HG03342 (cell line): ENCODE data around the gene PNLIPRP2.

Source experiments
- ATAC-seq: cut with Tn5 transposase; IDR thresholded peaks from one replicate; pipeline ENCODE4 v1.9.1; 2021; ENCODE audit warnings: mild to moderate bottlenecking, moderate library complexity; ENCODE audit not compliant: unreplicated experiment

Gene PNLIPRP2

DNA sequence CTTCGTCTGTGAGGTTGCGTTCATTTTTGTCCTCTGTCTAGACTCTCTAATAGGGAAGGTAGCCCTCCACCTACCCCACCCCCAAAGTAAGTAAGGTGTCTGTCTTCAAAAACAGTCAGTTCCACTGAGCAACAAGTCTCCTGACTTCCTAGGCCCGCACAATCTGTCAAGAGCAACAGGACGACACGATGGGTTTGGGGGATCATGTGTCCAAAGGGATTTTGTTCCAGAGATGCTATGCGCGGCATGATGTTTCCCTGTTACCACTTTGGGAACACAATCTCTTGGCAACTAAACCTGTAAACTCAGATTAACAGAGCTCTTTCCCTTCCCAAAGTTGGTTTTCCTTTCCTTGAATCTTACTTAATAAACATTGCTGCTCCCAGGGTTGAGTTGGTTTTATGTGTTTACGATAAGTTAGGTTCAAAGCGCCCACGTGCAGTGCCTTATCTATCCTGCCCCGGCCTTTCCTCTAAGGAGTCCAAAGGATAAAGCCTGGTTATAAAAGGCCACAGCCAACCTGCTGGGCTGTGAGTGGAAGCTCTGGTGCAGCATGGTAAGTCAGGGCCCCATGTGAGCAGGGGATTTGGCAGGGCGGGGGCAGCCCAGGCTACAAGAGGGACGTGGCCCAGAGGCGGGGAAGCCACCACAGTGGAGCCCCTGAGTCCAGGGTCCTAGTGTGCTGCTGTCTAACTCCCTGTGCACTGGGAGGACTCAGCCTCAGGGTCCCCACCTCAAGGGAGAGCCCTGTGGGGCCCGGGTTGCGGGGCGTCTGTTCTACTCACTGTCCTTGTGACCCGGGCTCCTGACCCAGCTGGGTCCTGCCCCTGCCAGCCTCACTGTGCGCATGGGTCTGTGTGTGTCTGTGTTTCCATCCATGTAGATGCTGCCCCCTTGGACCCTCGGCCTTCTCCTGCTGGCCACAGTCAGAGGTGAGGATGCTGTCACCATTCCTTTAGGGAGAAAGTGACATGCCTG is at the start of gene PNLIPRP2:
Gene PNLIPRP2, plus strand, starts transcription at position 531 of the 978 bp plus-strand sequence.
- no peak for ATAC-seq

DNA sequence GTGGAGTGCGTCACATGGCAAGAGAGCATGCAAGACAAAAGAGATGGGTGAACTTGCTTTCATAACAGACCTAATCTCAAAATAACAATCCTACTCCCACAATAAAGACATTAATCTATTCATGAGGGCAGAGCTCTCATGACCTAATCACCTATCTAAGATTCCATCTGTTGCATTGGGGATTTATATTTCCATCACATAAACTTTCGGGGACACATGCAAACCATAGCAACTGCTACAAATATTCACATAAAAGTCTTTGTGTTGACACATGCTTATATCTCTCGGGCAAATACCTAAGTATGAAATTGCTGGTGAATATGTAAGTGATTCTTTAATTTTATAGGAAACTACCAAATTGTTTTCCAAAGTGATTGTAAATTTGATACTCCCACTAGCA is 46.0 kb upstream of the PNLIPRP2 start:
- ATAC-seq: no peak

DNA sequence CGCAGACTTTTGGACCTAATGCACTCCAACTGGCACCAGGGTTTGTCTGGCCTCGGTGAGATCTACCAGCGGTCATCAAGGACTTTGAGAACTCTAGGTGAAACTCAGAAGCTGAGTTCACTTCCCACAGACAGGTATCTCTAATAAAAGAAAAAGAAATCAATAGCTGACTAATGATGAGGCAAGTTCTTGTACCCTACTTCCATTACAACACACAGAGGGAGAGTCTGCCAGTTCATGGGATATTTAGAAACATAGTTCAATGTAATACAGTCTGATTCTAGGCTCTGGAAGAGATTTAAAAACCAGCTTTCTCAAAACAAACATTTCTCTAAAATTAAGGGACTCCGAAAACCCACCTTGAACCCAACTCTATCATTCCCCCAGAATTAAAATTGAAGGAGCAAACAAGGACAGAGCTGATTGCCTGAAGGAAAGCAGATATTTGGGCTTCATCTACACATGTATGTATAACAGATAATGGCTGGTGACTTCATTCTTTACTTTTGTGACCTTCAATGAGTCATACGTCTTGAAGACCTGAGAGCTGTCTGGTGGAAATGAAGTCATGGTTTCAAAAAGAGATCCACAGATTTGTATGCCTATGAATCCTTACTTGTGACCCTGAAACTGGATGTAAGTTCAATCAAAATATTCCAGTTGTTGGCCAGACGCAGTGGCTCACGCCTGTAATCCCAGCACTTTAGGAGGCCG is 32.7 kb upstream of the PNLIPRP2 start:
- ATAC-seq: no peak

DNA sequence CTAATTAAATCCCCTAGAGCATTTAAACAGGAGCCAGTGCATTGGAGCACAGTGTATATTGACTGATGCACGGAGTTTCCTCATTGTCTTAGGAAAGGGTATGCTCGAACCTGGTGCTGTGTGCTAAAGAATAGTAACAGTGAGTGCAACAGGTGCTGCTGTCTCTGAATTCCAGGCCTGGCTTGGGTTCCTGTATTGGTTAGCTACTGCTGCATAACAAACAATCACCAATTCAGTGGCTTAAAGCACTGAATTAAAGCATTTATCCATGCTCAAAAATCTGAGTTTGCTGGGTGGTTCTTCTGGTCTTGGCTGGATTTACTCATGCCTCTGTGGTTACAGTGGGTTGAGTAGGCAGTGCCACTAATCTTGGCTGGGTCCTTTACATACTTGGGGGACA is 31.8 kb upstream of the PNLIPRP2 start:
- ATAC-seq: no peak

DNA sequence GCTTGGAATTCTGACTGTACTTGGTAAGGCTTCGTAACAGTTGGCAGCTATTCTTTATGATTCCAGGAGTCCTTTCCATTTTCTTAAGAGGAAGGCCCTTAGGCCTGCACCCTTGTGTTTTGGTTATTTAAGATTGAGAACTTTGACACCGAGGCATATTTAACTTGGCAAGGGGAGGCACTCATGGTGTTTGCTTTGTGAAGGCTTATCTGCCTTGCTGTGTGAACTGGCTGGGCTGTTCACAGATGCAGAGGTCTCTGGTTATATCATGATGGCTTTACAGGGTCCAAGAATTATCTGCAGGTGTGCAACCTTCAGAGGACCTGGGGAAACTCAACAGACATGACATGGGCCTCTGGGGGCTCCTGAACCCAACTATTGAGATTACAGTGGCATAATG is 30.8 kb upstream of the PNLIPRP2 start:
- ATAC-seq: no peak

DNA sequence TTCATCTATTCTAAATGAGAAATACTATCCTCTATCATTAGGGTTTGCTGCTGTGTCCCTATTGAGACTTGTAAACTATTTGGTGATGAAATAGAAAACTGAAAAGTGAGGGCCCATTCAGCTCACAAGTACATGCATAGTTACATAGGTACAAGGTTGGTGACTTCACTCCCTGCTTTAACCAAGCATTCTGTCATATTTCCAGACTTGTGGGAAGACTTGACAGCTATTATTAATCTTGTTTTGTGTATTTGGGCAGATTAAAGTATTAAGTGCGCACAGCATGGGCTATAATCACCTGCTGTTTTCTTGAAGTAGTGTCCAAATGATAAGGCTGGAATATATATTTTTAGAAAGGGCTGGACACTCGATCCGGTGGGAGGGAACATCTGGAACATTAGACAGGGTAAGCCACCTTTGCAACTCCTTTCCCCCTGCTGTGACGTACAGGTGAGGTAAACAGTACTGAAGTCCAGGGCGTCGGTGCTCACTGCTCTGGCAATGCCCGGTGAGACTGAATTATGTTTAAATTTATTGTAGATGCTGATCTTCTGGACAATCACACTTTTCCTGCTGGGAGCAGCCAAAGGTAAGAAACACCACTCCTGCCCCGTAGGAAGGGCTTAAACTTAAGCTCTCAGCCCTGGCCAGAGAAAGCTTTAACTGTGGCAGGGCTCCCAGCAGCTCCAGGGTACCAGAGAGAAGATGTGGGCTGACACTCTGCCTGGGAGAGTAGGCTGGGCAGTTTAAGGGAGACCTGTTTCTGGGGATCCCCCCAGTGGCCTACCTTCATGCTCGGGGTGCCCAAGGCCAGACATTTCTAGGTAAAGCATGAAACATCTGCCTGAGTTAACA is 29.9 kb upstream of the PNLIPRP2 start, which contains the start of gene PNLIPRP1:
Gene PNLIPRP1, plus strand, starts transcription at position 370 of the 855 bp plus-strand sequence. Its CDS starts 171 bp downstream, at position 541.
- ATAC-seq: no peak

DNA sequence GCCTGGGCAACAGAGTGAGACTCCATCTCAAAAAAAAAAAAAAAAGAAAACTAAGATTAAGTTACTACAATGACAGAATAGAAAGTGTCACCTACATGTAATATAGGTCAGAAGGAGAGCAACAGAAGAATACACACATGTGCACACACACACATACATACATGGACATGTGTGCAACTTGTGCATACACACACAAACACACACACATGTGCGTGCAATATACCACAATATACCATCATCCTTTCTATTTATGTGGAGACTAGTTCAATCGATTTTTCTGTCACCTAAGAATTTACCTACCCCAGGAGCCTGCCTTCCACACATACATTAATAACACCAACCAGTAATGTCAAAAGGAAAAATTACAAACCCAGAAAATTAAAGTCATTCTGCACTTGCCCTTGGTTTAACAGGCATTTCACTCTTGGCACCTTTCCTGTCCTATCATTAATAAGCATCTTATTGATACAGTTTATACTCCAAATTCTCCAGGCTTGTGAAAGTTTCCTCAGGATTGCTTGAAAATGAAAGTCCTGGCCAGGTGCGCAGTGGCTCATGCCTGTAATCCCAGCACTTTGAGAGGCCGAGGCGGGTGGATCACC is 27.5 kb upstream of the PNLIPRP2 start:
- no peak for ATAC-seq

DNA sequence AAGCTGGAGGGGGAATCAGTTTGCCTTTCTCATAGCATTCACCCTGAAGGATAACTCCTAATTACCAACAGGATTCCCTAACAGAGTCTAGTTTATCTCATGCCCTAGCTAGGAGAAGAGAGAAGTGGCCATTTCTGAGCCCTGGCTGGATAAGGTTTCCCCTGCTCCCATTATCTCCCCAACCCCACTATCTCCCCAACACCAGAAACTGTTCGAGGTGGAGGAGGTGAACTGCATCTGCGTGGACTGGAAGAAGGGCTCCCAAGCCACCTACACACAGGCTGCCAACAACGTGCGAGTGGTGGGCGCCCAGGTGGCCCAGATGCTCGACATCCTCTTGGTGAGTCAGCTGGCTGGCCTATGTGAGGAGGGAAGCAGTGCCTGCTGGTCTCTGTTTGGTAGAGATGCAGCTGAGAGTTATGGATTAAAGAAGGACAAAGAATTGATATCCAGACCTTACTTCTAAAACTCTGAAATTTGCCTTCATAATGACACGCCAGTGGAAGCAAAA is 26.2 kb upstream of the PNLIPRP2 start:
- ATAC-seq: no peak

DNA sequence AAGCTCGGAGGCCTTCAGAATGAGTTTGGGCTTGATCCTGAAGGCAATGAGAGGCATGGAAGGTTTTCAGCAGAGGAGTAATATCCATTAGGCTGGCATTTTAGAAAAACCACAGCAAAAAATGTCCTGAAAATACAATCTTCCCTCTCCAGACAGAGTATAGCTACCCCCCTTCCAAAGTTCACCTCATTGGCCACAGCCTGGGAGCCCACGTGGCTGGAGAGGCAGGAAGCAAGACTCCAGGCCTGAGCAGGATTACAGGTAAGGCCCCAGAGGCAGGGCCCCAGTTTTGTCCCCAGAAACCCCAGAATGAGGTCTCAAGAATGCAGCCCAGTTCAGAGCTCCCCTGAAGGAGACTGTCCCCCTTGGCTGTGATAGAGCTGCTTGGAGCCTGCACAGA is 24.7 kb upstream of the PNLIPRP2 start:
- no peak for ATAC-seq

DNA sequence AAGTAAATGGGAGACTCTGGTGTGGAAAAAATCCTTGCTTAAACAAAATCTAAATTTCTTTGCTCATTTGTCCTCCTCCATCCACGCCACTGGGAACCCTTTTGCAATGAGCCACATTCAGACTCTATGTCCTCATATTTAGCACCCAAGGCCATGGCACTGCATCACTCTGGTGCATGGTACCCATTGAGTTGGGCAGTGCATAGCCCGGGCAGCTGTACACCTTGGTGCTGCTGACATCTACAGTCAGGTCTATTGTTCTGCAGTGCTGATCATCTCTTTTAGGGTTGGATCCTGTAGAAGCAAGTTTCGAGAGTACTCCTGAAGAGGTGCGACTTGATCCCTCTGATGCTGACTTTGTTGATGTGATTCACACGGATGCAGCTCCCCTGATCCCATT is 23.2 kb upstream of the PNLIPRP2 start:
- ATAC-seq: no peak

DNA sequence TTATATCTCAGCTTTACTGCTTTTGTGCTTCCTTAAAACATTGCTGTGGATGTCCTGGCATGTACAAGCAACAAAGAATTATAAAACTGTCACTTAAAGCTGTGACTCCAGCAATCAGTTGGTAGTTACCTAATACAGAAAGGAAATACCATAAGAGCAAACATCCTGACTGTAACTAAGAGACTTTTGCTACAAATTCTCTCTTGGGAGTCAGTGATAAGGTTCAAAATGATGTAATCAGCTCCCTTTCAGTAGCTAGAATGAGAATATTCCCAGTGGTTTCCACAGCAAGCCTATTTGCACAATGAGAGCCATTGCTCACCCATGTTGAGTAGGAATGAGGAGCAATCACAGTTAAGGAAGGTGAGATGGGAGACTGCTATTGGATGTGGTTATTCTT is 22.4 kb upstream of the PNLIPRP2 start:
- ATAC-seq: no peak

DNA sequence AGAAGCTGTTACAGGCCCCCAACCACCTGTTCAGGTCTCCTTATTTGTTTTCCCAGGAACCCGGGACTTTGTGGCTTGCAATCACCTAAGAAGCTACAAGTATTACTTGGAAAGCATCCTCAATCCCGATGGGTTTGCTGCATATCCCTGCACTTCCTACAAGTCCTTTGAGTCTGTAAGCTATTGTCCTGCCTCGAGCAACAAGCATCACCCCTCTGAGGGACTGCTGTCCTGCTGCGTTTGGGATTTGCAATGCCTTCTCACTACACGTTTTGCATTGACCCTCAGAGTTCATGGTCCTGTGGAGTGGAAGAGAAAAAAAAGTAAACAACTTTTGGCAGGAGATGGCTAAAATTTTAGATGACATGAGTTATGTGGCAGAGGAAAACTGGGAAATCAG is 20.8 kb upstream of the PNLIPRP2 start:
- no peak for ATAC-seq

DNA sequence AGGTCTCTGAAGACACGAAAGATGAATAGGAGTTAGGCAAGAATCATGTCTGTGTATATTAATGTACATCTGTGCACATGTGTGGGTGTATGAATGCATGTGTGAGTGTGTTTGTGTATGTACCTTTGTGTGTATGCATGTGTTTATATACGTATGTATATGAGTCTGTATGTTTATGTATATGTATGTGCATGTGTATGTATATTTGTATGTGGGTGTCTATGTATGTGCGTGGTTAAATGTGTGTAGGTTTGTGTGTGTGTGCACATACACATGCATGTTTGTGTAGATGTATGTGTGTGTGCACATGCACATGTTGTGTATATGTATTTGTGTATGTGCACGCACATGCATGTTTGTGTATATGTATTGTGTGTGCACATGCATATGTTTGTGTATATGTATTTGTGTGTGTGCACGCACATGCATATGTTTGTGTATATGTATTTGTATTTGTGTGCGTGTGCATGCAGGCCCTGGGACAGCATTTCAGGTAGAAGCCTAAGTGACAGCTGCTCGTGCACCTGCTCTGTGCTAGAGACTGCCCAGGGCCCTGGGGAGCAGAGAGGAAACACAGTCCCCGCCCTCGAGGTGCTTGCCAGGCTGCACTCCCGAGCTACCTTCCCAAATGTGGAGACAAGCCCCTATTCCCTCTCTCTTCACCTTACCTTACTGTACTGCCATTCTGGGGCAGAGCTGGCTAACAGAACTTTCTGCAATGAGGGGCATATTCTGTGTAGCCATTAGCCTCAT is 17.9 kb upstream of the PNLIPRP2 start:
- no peak for ATAC-seq

DNA sequence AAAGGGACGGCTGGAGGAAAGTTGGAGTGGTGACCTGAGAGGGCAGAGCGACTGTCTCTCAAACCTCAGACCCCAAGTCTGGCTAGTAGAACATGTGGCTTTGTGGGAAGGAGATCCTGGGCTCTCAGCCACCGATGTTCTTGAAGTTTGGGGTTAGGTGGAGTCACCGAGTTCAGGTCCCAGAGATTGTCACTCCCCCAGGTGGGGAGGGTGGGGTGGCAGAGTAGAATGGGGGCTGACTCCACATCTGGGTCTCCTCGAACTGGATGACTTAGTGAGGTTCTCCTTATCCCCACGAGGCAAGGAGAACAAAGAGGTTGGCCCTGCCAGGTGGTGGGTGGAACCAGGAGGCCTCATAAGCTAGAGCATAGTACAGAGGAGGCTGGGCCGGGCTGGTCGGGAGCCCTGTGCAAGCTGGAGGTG is 14.7 kb upstream of the PNLIPRP2 start:
- ATAC-seq: no peak

DNA sequence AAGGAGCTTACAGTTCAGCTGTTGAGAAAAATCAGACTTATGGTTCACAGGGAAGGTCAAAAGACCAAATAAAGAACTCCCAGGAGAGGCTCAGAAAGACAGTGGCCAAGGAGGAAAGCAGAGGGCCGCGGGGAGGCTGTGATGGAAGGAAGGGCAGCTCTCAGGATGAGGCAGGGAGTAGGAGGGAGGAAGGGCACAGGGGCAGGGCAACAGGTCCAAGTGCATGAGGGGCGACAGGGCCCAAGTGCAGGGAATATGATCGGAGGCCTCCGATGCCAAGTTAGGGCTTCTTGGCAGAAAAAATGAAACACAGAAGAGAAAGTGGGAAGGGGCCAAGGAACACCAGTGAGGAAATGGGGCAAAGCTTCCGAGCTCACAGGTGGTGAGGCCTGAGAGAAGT is 13.4 kb upstream of the PNLIPRP2 start:
- no peak for ATAC-seq

DNA sequence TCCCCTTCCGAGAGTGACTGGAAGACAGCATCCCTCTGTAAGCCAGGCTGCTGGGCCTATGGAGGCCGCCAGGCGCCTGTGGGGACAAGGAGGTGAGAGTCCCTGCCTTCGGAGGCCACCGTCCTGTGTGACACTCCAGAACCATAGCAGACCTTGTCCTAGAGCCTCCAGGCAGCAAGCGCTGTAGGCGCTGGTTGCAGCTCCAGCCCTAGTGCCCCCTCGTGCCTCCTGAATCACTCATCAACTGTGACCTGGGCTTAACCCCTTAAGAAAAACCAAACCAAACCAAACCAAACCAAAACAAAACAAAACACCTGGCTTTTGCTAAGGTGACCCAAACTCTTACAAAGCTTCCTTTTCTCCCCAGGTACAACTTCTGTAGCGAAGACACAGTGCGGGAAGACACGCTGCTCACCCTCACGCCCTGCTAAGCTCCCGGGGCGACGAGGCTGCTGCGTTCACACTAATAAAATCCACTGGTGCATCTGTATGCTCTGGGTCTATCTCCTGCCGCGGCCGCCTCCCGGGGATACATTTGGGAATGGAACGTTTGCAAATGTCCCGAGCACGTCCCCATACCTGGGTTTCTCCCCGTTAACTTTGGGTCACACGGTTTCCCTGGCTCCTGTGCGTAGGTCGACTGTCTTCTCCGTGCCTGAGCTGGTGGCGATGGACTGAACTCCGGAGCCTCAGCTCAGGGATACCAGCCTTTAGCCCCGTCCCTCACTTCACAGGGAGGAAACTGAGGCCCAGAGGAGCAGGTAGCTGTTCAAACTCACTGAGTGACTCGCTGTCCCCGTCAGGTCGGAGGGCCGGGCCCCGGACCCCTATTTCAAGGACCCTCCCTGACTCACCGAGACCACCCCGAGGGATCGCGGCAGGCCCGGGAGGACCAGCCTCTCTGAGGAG is 11.8 kb upstream of the PNLIPRP2 start:
- no peak for ATAC-seq

DNA sequence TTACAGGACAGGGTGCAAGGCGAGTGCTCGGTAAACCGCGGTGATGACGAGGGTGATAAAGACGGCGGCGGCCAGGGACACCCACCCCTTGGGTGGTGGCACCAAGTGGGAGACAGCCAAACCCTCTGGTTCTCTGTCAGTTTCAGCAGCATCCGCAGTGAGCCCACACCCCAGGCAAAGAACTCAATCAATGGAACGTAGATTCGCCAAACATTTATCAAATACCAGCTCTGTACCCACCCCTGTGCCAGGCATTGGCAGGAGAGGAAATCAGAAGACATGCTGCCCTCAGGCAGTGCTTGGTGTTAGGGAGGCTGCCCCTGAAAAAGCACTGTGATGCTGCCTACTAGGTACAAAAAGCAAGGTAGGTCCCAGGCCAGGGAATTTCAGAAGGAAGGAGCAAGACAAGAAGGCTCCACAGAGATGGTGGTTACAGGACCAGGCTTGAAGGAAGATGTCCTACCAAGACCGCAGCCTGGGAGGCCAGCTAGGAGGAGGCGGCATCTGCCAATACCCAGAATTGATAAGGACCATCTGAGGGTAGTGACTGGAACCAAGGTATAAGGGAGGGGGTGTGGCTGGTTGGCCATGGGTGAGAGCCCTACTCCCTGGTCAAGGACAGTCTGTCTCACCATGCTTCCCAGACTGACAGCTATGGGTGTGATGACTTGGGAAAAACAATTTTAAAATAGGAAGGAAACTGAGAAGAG is 10.2 kb upstream of the PNLIPRP2 start:
- no peak for ATAC-seq

DNA sequence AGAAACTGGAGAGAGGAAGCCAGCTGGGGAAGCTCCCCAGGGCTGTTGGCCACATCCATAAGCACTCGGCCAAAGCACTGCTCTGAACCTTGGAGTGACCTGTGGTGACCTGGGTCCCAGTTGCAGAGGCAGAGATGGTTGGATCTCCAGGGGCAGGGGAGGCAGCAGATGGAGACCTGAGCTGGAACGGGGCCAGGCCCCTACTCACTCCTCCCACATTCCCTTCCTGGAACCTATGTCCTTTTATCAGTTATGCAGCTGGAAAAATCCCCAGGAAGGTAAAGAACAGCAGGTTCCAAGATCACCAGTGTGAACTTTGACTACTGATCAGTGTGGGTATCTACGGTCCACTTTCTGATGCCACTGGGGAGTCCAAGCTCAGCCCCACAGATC is 9.6 kb upstream of the PNLIPRP2 start:
- no peak for ATAC-seq
